Hepatocyte (in vitro differentiated cells): ENCODE results near the gene VEGFD. TPM values are rescaled to one million over a fixed set of nuclear protein-coding genes. Genes with fewer than 3 reads are reported as not detected.

Experiments used
- DNase-seq: peaks from one replicate; pipeline ENCODE4 v3.0.0-alpha.2; 2016; ENCODE audit warnings: low spot score
- H2AFZ ChIP-seq: fragments of 200-600 bp; sonication (generic); 2 replicates; pipeline ENCODE4 v1.6.0; 2016; ENCODE audit warnings: antibody characterized with exemption, mild to moderate bottlenecking
- H3K27ac ChIP-seq: fragments of 200-600 bp; sonication (generic); 2 replicates; pipeline ENCODE4 v1.5.1; 2016; ENCODE audit warnings: mild to moderate bottlenecking
- H3K27me3 ChIP-seq: fragments of 200-600 bp; sonication (generic); 2 replicates; pipeline ENCODE4 v1.6.1; 2016
- H3K36me3 ChIP-seq: fragments of 200-600 bp; sonication (generic); replicated peaks from 2 replicates; pipeline ENCODE4 v1.5.1; 2016; ENCODE audit warnings: low read depth; ENCODE audit not compliant: insufficient read depth
- H3K4me1 ChIP-seq: fragments of 200-600 bp; sonication (generic); 2 replicates; pipeline ENCODE4 v1.5.1; 2016; ENCODE audit warnings: mild to moderate bottlenecking, moderate library complexity; ENCODE audit not compliant: insufficient read depth
- H3K4me2 ChIP-seq: fragments of 200-600 bp; sonication (generic); 2 replicates; pipeline ENCODE4 v1.6.0; 2016
- H3K4me3 ChIP-seq: fragments of 200-600 bp; sonication (generic); 2 replicates; pipeline ENCODE4 v1.5.1; 2016; ENCODE audit warnings: mild to moderate bottlenecking
- H3K79me2 ChIP-seq: fragments of 200-600 bp; sonication (generic); 2 replicates; pipeline ENCODE4 v1.6.0; 2017; ENCODE audit warnings: mild to moderate bottlenecking
- H3K9me2 ChIP-seq: fragments of 200-600 bp; sonication (generic); replicated peaks from 2 replicates; pipeline ENCODE4 v1.6.0; 2017; ENCODE audit warnings: mild to moderate bottlenecking; ENCODE audit not compliant: insufficient read depth
- H3K9me3 ChIP-seq: fragments of 200-600 bp; sonication (generic); 2 replicates; pipeline ENCODE4 v1.5.1; 2016; ENCODE audit warnings: low read depth, mild to moderate bottlenecking
- H4K20me1 ChIP-seq: fragments of 200-600 bp; sonication (generic); 2 replicates; pipeline ENCODE4 v1.6.0; 2016; ENCODE audit warnings: mild to moderate bottlenecking; ENCODE audit not compliant: insufficient read depth, poor library complexity, severe bottlenecking
- CTCF ChIP-seq: fragments of 200-600 bp; sonication (generic); IDR thresholded peaks from 2 replicates; pipeline ENCODE4 v1.5.1; 2016; ENCODE audit warnings: antibody characterized with exemption, mild to moderate bottlenecking; ENCODE audit not compliant: poor library complexity
- EZH2 ChIP-seq: fragments of 200-600 bp; sonication (generic); IDR thresholded peaks from 2 replicates; pipeline ENCODE4 v1.6.1; 2016; ENCODE audit warnings: antibody characterized with exemption, mild to moderate bottlenecking, borderline replicate concordance
- EZH2phosphoT487 ChIP-seq: fragments of 200-600 bp; sonication (generic); IDR thresholded peaks from one replicate; pipeline ENCODE4 v1.6.1; 2018; ENCODE audit warnings: antibody characterized with exemption, mild to moderate bottlenecking, low read depth, moderate library complexity; ENCODE audit not compliant: unreplicated experiment, severe bottlenecking
- WGBS: methylation state at CpG from one replicate; pipeline ENCODE4 v1.1.6; 2016; ENCODE audit warnings: low lambda C conversion rate; ENCODE audit errors: missing lambda C conversion rate; 5-methylcytosine and 5-hydroxymethylcytosine counted together
- polyA plus RNA-seq: library from polyadenylated mRNA; unstranded; fragments of >200 nt; fragmentation: Nextera tagmentation; extraction: Ambion mirVana; gene quantifications from 2 replicates; pipeline ENCODE4 v1.2.1, GENCODE V29; 2016
- total RNA-seq: library from RNA; depleted of rRNA; stranded (reverse); fragments of >200 nt; gene quantifications from 2 replicates; pipeline ENCODE4 v1.2.3, GENCODE V29; 2014

The VEGFD gene
- total and polyA plus RNA-seq, 2 experiments from 2014 or later, result 0.39 to 0.80 TPM

GRCh38 chrX:15416133-15416993, 32.1 kb upstream of the VEGFD start:
- H2AFZ ChIP-seq, result no peak overlapping the region
- H3K79me2 ChIP-seq, result no peaks in the 10 kb centered on the region
- no peak for TF ChIP-seq EZH2phosphoT487
- no peak for TF ChIP-seq CTCF
- TF ChIP-seq EZH2, result no peak
- no peak overlapping the region for H3K4me3 ChIP-seq
- WGBS, result 90% methylated on average over 10 of the region's 10 CpGs
- H3K4me2 ChIP-seq, result no peak overlapping the region
- H3K9me3 ChIP-seq, result no peaks in the 10 kb centered on the region
- no peaks in the 10 kb centered on the region for H3K36me3 ChIP-seq
- no peaks in the 10 kb centered on the region for H3K9me2 ChIP-seq
- DNase-seq, result no peak
- H3K27ac ChIP-seq, result no peak overlapping the region
- H3K4me1 ChIP-seq, result no peaks in the 10 kb centered on the region
- H3K27me3 ChIP-seq, result no peaks in the 10 kb centered on the region
- no peaks in the 10 kb centered on the region for H4K20me1 ChIP-seq

DNA sequence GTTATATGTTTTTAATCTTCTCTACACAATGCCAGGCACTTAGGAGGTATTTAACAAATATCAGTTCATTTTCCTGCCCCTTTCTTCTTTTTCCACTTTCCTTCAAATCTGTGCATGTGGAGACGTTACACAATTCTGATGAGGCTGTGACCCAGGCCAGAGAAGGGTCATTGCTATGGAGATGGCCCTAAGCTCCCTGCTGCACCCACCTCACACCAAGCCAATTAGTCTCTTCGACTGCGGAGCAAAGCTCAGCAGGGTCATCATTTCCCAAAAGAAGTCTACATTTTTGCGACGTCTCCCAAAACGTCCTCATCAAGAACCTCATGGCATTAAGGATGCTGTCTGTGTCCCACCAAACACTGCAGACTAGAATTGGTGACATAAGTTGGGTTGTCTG, 28.9 kb upstream of the VEGFD start:
- H3K9me3 ChIP-seq, result no peaks in the 10 kb centered on the region
- TF ChIP-seq EZH2phosphoT487 (no peak), CTCF (no peak), EZH2 (no peak)
- WGBS, result 84% methylated on average over 6 of the region's 6 CpGs
- no peaks in the 10 kb centered on the region for H3K9me2 ChIP-seq
- no peaks in the 10 kb centered on the region for H3K79me2 ChIP-seq
- no peaks in the 10 kb centered on the region for H3K36me3 ChIP-seq
- no peak for DNase-seq
- H3K4me2 ChIP-seq, result no peak overlapping the region
- no peak overlapping the region for H2AFZ ChIP-seq
- H3K4me1 ChIP-seq, result no peaks in the 10 kb centered on the region
- no peaks in the 10 kb centered on the region for H4K20me1 ChIP-seq
- H3K27me3 ChIP-seq, result no peaks in the 10 kb centered on the region
- H3K27ac ChIP-seq, result no peak overlapping the region
- H3K4me3 ChIP-seq, result no peak overlapping the region

- Histone ChIP-seq H2AFZ (no peak overlapping the region), H3K36me3 (no peaks in the 10 kb centered on the region)
- WGBS, result 88% methylated on average over 2 of the region's 2 CpGs
Observed at GRCh38 chrX:15410947-15411346, 26.7 kb upstream of the VEGFD start.

More at GRCh38 chrX:15410947-15411346, 26.7 kb upstream of the VEGFD start:
- Histone ChIP-seq H4K20me1 (no peaks in the 10 kb centered on the region), H3K9me3 (no peaks in the 10 kb centered on the region), H3K27me3 (no peaks in the 10 kb centered on the region), H3K4me3 (no peak overlapping the region), H3K4me2 (no peak overlapping the region), H3K79me2 (no peaks in the 10 kb centered on the region), H3K27ac (no peak overlapping the region), H3K4me1 (peaks cover 3% of the 10 kb centered on the region), H3K9me2 (no peaks in the 10 kb centered on the region)
- DNase-seq, result no peak
- TF ChIP-seq EZH2phosphoT487 (no peak), CTCF (no peak), EZH2 (no peak)
